Suprapubic skin (tissue), 4 donors: ENCODE results near the gene ST6GAL1. TPM values are rescaled to one million over a fixed set of nuclear protein-coding genes. Genes with fewer than 3 reads are reported as not detected.
"Not testable (repeated sequence)": the region's sequence is repeated elsewhere in the genome, so short reads cannot be mapped to it uniquely, and the experiment has no call there.

Experiments
- DNase-seq, 2 donors: peaks; one replicate each; pipeline ENCODE4 v3.0.0-alpha.2; 2019; ENCODE audit warnings: low spot score in 2 of 2
- H3K27ac ChIP-seq: fragments of 200-600 bp; sonication (generic); one replicate; pipeline ENCODE4 v1.5.1; 2019
- H3K27me3 ChIP-seq: fragments of 200-600 bp; sonication (generic); one replicate; pipeline ENCODE4 v1.5.1; 2019
- H3K36me3 ChIP-seq: fragments of 200-600 bp; sonication (generic); one replicate; pipeline ENCODE4 v1.5.1; 2019
- H3K4me1 ChIP-seq: fragments of 200-600 bp; sonication (generic); one replicate; pipeline ENCODE4 v1.5.1; 2019
- H3K4me3 ChIP-seq: fragments of 200-600 bp; sonication (generic); one replicate; pipeline ENCODE4 v1.5.1; 2019; ENCODE audit warnings: mild to moderate bottlenecking
- H3K9me3 ChIP-seq: fragments of 200-600 bp; sonication (generic); one replicate; pipeline ENCODE4 v1.5.1; 2019
- EP300 ChIP-seq: sonication (generic); formaldehyde crosslinking; IDR thresholded peaks from one replicate; pipeline ENCODE4 v1.6.1; 2017; ENCODE audit warnings: antibody characterized with exemption
- POLR2A ChIP-seq, 2 donors: fragments of 450-650 bp; IDR thresholded peaks; one replicate each; pipeline ENCODE4 v1.6.1; 2017; ENCODE audit warnings: antibody characterized with exemption in 2 of 2, mild to moderate bottlenecking in 2 of 2, moderate library complexity in 2 of 2
- POLR2AphosphoS5 ChIP-seq, 3 donors: sonication (generic); formaldehyde crosslinking; IDR thresholded peaks; one replicate each; pipeline ENCODE4 v1.6.1; 2017; ENCODE audit warnings: antibody characterized with exemption in 3 of 3
- WGBS: methylation state at CpG from one replicate; pipeline ENCODE4 v1.1.5; 2018; 5-methylcytosine and 5-hydroxymethylcytosine counted together
- total RNA-seq, 4 donors: library from RNA; depleted of rRNA; stranded (reverse); fragments of >200 nt; gene quantifications; one replicate each; pipeline ENCODE4 v1.1.0, GENCODE V29; 2016
- TF ChIP-seq, protein P1 (sequence below), 2 donors: fragments of 200-600 bp in 1 of 2; fragments of 450-650 bp in 1 of 2; sonication (generic) in 1 of 2; IDR thresholded peaks; one replicate each; pipeline ENCODE4 v1.5.1; 2016 to 2019; ENCODE audit warnings: antibody characterized with exemption in 2 of 2, mild to moderate bottlenecking in 1 of 2, moderate library complexity in 1 of 2

ST6GAL1 gene
- total RNA-seq, 4 donors from 2014 or later, result 23.9 to 42.2 (median 31.9) TPM

- no peak for DNase-seq
- H3K27ac ChIP-seq, result no peak overlapping the region
- 90% methylated on average over 5 of the region's 5 CpGs for WGBS
- peaks cover 11% of the 10 kb centered on the region for H3K36me3 ChIP-seq
- no peak overlapping the region for H3K4me3 ChIP-seq
- no peaks in the 10 kb centered on the region for H3K27me3 ChIP-seq
- H3K4me1 ChIP-seq, result no peaks in the 10 kb centered on the region
- peaks cover 7% of the 10 kb centered on the region for H3K9me3 ChIP-seq
- TF ChIP-seq, protein P1, sequence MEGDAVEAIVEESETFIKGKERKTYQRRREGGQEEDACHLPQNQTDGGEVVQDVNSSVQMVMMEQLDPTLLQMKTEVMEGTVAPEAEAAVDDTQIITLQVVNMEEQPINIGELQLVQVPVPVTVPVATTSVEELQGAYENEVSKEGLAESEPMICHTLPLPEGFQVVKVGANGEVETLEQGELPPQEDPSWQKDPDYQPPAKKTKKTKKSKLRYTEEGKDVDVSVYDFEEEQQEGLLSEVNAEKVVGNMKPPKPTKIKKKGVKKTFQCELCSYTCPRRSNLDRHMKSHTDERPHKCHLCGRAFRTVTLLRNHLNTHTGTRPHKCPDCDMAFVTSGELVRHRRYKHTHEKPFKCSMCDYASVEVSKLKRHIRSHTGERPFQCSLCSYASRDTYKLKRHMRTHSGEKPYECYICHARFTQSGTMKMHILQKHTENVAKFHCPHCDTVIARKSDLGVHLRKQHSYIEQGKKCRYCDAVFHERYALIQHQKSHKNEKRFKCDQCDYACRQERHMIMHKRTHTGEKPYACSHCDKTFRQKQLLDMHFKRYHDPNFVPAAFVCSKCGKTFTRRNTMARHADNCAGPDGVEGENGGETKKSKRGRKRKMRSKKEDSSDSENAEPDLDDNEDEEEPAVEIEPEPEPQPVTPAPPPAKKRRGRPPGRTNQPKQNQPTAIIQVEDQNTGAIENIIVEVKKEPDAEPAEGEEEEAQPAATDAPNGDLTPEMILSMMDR (IDR thresholded peaks at IDR 0.05), result no peak
- TF ChIP-seq POLR2AphosphoS5 (IDR thresholded peaks at IDR 0.05), result no peak
- TF ChIP-seq POLR2A (IDR thresholded peaks at IDR 0.05), result no peak
- no peak for TF ChIP-seq EP300
Measured at GRCh38 chr3:187051066-187051465, 120.7 kb downstream of the ST6GAL1 start.

DNA sequence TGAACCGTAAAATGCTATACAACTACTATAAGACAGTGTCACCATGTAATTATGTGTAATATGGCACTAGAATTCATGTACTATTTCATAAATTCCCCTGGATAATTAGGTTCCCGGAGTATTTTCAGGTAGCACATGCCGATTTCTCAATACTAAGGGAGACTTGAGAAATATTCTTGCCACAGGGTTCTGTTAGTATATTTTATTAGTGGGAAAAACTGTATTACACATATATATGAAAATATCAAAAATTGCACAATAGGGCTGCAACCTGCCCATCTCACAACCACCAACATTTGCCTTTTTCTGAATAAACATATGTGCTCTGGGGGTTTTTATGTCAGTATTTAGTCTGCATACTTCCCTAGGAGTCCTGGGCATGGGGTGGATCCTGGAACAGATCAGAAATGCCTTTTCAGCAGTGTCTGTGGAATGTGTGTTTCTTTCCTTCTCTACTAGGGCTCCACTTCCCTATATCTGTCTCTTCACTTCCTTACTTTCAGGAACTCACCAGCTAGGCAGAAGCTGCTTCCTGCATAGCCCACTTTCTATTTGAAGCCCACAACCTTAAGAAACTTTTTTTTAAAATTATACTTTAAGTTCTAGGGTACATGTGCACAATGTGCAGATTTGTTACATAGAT is 121.5 kb downstream of the ST6GAL1 start:
- no peak for DNase-seq
- Histone ChIP-seq H3K4me3 (no peak overlapping the region), H3K36me3 (peaks cover 11% of the 10 kb centered on the region), H3K27me3 (no peaks in the 10 kb centered on the region), H3K27ac (no peak overlapping the region), H3K4me1 (no peaks in the 10 kb centered on the region), H3K9me3 (peaks cover 7% of the 10 kb centered on the region)
- WGBS, result 96% methylated on average over 3 of the region's 3 CpGs
- no peak for TF ChIP-seq EP300
- no peak for TF ChIP-seq POLR2AphosphoS5 (IDR thresholded peaks at IDR 0.05)
- no peak for TF ChIP-seq POLR2A (IDR thresholded peaks at IDR 0.05)
- TF ChIP-seq, protein P1 (IDR thresholded peaks at IDR 0.05), result no peak

- not testable (repeated sequence) for H3K4me1 ChIP-seq, H3K4me3 ChIP-seq, H3K9me3 ChIP-seq, DNase-seq, H3K27ac ChIP-seq, H3K27me3 ChIP-seq
- H3K36me3 ChIP-seq, result peaks cover 12% of the 10 kb centered on the region
- WGBS, result 98% methylated on average over 2 of the region's 2 CpGs
Measured at GRCh38 chr3:187052427-187052826, 122.1 kb downstream of the ST6GAL1 start.

DNA sequence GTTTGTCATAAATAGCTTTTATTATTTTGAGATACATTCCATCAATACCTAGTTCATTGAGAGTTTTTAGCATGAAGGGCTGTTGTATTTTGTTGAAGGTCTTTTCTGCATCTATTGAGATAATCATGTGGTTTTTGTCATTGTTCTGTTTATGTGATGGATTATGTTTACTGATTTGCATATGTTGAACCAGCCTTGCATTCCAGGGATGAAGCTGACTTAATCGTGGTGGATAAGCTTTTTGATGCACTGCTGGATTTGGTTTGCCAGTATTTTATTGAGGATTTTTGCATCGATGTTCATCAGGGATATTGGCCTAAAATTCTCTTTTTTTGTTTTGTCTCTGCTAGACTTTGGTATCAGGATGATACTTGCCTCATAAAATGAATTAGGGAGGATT is 124.1 kb downstream of the ST6GAL1 start:
- not testable (repeated sequence) for H3K4me3 ChIP-seq, H3K4me1 ChIP-seq, H3K27me3 ChIP-seq, H3K9me3 ChIP-seq, H3K27ac ChIP-seq, DNase-seq
- 88% methylated on average over 2 of the region's 2 CpGs for WGBS
- H3K36me3 ChIP-seq, result peaks cover 20% of the 10 kb centered on the region

- H3K36me3 ChIP-seq, result peaks cover 18% of the 10 kb centered on the region
- H3K27ac ChIP-seq, H3K9me3 ChIP-seq, H3K4me1 ChIP-seq, H3K4me3 ChIP-seq, H3K27me3 ChIP-seq, DNase-seq: not testable (repeated sequence)
- 83% methylated on average over 10 of the region's 10 CpGs for WGBS
Measured at GRCh38 chr3:187057803-187058202, 127.5 kb downstream of the ST6GAL1 start.

- no peak for DNase-seq
- no peaks in the 10 kb centered on the region for H3K27me3 ChIP-seq
- no peak overlapping the region for H3K27ac ChIP-seq
- WGBS, result 75% methylated on average over 3 of the region's 3 CpGs
- peaks cover 9% of the 10 kb centered on the region for H3K36me3 ChIP-seq
- TF ChIP-seq, protein P1 (IDR thresholded peaks at IDR 0.05), result no peak
- TF ChIP-seq EP300, result no peak
- no peak for TF ChIP-seq POLR2AphosphoS5 (IDR thresholded peaks at IDR 0.05)
- TF ChIP-seq POLR2A (IDR thresholded peaks at IDR 0.05), result no peak
- H3K4me1 ChIP-seq, result no peaks in the 10 kb centered on the region
- H3K4me3 ChIP-seq, result no peak overlapping the region
- H3K9me3 ChIP-seq, result no peaks in the 10 kb centered on the region
Measured at GRCh38 chr3:187061748-187062147, 131.4 kb downstream of the ST6GAL1 start.

DNA sequence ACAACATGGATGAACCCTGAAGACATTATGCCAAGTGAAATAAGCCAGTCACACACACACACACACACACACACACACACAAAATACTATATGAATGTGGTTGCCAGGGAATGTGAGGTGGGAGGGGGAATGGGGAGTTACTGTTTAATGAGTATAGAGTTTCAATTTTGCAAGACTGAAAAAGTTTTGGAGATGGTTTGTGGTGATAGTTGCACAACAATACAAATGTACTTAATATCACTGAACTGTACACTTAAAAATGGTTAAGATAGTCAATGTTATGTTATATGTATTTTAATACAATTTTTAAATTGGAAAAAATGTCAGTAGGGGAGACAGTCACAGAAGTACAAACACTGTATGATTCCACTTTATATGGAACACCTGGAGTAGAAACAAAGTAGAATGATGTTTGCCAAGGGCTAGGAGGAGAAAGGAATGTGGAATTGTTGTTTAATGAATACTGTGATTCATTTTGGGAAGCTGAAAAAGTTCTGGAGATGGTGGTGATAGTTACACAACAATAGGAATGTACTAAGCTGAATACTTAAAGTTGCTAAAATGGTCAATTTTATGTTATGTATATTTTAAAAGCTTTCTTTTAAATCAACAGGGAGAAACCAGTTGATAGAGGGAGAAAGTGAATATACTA is 132.3 kb downstream of the ST6GAL1 start:
- no peaks in the 10 kb centered on the region for H3K27me3 ChIP-seq
- no peak for DNase-seq
- H3K9me3 ChIP-seq, result no peaks in the 10 kb centered on the region
- H3K36me3 ChIP-seq, result peaks cover 5% of the 10 kb centered on the region
- no peak for TF ChIP-seq POLR2A (IDR thresholded peaks at IDR 0.05)
- no peak for TF ChIP-seq POLR2AphosphoS5 (IDR thresholded peaks at IDR 0.05)
- TF ChIP-seq EP300, result no peak
- TF ChIP-seq, protein P1 (IDR thresholded peaks at IDR 0.05), result no peak
- no peak overlapping the region for H3K4me3 ChIP-seq
- no peaks in the 10 kb centered on the region for H3K4me1 ChIP-seq
- H3K27ac ChIP-seq, result peak overlapping the region; percentile 27
